Stimulated activated CD4-positive, alpha-beta T cell treated with anti-CD3 and anti-CD28 coated beads, TNF-alpha, amount 100 ng/mL, for 1 hour (primary cell): Measurements from ENCODE around the gene RNPEP.
"Not testable (repeated sequence)": the region's sequence is repeated elsewhere in the genome, so short reads cannot be mapped to it uniquely, and the experiment has no call there.

Experiments
- DNase-seq, 3 donors: peaks; one replicate each; pipeline ENCODE4 v3.0.0-alpha.2; 2020; ENCODE audit warnings: low read depth in 3 of 3, low spot score in 1 of 3

RNPEP gene

DNA sequence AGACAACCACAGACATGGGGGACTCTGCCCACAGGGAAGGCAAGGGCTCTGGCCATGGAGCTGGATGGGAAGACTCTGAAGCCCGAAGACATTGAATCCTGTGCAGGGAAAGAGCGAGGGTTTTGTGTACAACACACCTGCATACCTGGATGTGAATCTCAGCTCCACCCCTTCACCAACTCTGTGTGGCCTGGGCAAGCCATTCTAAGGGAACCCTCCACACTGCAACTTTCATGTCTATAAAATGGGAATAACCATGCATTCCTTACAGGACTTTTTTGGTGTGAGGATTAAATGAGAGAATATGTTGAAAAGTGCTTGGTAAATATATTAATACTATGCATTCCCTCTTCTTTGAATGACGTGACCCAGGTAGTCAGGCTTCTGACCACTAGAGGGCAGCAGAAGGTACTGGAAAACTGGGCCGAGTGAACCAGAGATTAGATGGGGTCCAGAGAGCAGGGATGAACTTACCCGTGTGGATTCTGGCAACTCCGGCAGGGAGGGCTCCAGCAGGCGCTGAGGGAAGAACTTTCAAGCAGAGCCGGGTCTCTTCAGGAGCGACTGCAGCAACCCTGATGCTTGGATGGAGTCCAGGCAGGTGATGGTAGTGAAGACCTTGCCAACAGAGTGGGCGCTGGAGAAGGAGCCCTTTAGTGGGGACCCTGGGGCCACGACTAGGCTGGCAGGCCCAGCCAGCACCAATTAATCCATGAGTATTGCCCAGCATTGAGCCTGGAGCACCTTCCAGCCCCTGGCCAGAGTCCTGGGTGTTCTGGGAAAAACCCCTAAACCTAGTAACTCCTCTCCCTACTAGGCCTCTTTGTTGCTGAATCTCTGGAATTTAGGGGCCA lies 27.1 kb downstream of the RNPEP start:
- DNase-seq: peak; percentile 8 to 27 (median 10)

DNA sequence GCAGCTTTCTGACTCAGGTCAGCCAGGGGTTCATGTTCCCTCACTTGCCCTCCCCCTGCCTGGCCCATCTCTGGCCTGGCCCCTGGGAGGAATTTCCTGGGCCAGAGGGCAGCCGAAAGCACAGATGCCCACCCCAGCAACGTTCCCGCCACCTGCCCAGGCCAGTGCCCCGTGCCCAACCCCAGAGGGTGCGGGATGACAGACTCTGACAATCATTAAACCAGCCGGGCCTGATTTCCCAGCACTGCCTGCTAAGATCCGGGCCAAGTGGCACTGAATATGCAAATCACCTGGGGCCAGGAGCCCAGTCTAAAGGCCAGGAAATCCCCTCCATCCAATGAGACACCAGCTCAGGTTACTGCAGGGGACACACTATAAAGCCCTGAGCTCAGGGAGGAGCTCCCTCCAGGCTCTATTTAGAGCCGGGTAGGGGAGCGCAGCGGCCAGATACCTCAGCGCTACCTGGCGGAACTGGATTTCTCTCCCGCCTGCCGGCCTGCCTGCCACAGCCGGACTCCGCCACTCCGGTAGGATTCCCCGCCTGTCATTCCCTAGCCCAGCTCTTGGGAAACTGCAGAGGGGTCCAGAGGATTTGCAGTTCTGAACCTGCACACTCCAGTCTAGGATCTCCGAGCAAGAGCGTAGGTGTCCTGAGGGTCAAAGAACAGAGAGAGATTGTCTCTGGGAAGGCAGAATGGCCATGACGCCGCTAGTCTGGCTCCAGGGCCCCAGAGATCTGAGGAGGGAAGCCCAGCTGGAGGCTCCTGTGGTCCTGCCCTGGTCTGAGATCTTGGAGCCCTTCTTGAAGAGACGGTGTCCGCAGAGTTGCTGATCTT lies 27.9 kb downstream of the RNPEP start, which contains the start of gene ELF3:
Gene ELF3, plus strand, starts transcription at position 408 of the 836 bp plus-strand sequence. CDS start 550 bp downstream, outside the sequence.
- no peak for DNase-seq

DNA sequence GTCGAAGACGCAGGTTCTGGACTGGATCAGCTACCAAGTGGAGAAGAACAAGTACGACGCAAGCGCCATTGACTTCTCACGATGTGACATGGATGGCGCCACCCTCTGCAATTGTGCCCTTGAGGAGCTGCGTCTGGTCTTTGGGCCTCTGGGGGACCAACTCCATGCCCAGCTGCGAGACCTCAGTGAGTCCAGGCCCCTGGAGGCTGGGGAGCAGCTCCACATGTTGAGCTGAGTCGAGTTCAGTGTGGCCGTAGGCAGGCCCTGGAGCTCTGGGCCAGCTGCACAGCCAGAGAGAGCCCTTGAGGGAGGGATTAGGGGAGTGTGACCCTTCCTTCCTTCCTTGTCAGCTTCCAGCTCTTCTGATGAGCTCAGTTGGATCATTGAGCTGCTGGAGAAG lies 29.5 kb downstream of the RNPEP start:
- DNase-seq: no peak

DNA sequence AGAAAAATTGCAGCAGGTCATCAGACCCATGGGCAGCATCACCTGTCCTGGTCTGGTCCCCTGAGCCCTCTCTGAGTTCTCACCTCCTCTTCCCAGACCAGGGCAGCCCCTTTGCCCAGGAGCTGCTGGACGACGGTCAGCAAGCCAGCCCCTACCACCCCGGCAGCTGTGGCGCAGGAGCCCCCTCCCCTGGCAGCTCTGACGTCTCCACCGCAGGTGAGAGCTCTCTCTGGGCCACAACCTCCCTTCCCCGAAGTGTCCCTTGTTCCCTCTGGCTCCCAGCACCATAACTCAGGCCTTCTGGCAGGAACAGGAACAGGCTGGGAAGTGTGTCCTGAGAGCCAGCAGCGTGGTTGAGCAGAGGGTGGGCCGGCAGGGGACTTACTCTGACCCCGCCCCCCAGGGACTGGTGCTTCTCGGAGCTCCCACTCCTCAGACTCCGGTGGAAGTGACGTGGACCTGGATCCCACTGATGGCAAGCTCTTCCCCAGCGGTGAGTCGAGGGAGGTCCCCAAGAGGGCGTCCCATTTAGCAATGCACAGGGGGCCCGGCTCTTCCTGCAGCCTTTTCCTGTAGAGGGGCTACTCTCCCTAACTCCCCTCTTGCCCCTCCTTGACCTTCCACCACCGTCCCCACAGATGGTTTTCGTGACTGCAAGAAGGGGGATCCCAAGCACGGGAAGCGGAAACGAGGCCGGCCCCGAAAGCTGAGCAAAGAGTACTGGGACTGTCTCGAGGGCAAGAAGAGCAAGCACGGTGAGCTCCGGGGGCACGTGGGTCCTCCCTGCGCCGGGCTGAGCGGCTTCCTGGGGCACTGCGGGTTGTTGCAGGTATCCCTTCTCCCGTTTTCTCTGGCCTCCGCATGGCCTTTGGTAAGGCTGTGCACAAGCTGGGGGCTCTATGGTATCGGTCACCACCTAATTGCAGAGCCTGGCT lies 30.4 kb downstream of the RNPEP start:
- DNase-seq: no peak

DNA sequence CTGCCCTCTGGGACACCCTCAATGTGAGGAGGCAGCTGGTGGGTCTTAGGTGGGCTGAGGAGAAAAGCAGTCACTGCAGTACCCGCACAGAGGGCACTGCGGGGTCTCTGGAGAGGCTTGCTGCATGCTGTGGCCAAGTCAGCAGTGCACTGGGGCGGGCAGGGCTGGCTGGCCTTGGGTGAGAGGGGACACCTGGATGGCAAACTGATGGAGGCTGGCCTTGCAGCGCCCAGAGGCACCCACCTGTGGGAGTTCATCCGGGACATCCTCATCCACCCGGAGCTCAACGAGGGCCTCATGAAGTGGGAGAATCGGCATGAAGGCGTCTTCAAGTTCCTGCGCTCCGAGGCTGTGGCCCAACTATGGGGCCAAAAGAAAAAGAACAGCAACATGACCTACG lies 31.2 kb downstream of the RNPEP start:
- DNase-seq: no peak

DNA sequence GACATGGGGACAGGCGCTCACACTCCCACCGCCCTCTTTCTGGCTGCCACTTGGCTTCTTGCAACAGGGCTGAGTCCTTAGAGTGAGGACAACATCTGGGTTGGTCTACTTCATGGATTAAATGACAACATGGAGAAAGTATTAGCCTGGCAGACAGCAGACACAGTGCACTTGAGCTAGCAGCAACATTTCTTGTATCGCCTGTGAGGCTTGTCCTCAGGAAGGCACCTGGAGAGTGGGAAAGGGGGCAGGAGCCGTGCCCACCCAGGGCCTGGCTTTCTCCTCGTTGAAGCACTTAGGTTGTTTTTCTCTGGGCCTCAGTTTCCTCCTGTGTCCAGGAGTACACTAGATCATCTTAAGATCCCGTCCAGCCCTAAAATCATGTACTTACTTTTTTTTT lies 31.6 kb downstream of the RNPEP start:
- DNase-seq: no peak

DNA sequence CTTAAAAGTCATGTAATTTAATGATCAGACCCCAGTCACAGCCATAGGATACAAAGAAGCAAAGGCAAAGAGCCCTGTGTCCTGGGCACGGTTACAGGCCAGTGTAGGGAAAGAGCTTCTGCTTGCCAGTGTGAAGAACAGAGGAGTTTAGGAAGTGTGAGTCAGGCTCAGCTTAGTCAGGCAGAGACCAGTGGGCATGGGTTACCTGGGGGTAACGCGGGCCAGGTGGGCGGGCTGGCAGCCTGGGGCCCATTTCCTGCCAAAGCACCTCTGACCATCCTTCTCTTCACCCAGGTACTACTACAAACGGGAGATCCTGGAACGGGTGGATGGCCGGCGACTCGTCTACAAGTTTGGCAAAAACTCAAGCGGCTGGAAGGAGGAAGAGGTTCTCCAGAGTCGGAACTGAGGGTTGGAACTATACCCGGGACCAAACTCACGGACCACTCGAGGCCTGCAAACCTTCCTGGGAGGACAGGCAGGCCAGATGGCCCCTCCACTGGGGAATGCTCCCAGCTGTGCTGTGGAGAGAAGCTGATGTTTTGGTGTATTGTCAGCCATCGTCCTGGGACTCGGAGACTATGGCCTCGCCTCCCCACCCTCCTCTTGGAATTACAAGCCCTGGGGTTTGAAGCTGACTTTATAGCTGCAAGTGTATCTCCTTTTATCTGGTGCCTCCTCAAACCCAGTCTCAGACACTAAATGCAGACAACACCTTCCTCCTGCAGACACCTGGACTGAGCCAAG lies 32.6 kb downstream of the RNPEP start:
- DNase-seq: no peak

DNA sequence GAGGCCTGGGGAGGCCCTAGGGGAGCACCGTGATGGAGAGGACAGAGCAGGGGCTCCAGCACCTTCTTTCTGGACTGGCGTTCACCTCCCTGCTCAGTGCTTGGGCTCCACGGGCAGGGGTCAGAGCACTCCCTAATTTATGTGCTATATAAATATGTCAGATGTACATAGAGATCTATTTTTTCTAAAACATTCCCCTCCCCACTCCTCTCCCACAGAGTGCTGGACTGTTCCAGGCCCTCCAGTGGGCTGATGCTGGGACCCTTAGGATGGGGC lies 33.2 kb downstream of the RNPEP start:
- DNase-seq: no peak

DNA sequence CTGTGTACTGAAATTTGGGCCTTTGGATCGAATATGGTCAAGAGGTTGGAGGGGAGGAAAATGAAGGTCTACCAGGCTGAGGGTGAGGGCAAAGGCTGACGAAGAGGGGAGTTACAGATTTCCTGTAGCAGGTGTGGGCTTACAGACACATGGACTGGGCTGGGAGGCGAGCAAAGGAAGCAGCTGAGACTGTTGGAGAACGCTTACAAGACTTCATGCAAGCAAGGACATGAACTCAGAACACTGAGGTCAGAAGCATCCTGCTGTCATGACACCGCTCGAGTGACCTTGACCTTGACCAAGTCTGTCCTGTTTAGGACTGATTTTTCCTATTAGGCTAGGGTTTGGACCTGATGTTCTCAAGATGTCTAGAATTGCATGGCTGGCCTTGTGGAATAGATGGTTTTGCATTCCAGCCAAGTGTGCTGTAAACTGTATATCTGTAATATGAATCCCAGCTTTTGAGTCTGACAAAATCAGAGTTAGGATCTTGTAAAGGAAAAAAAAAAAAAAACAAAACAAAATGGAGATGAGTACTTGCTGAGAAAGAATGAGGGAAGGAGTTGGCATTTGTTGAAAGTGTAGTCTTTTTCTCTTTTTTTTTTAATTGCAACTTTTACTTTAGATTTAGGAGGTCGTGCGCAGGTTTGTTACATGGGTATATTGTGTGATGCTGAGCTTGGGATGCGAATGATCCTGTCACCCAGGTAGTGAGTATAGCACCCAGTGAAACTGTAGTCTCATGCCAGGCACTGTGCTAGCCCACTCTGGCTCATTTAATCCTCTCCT lies 33.8 kb downstream of the RNPEP start:
- no peak for DNase-seq

DNA sequence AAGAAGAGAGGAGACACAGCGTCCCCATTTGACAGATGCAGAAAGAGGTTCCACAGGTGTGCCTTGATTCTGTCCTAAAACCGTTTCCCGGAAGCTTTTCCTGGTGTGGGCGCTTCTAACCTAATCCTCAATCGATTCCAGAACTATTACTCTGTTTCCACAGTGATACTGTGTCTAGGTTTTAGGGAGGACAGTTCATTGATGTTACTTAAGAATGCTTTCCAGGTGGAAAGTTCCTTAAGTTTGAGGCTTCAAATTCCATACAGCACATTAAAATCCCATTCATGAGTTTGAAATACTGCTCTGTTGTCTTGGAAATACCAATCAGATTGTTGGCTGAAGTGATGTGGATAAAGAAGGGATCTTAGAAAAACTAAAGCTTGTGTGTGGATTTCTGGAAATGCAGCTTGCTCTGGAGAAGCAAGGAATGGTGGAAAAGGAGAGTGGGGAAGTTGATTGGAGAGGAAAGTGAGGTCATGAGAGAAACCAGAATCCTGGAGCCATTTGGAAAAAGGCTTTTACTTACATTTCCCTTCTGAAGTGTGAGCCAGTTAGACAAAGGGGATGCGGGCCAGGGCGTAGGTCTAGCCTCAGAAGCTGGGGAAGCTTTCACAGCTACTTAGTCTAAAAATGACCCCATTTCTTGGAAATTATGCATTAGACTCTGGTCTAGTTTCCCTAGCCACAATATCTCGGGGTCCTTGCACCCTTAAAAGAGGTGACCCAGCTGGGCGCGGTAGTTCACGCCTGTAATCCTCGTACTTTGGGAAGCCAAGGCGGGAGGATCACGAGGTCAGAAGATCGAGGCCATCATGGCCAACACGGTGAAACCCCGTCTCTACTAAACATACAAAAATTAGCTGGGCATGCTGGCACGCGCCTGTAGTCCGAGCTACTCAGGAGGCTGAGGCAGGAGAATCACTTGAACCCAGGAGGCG lies 34.6 kb downstream of the RNPEP start:
- no peak for DNase-seq

DNA sequence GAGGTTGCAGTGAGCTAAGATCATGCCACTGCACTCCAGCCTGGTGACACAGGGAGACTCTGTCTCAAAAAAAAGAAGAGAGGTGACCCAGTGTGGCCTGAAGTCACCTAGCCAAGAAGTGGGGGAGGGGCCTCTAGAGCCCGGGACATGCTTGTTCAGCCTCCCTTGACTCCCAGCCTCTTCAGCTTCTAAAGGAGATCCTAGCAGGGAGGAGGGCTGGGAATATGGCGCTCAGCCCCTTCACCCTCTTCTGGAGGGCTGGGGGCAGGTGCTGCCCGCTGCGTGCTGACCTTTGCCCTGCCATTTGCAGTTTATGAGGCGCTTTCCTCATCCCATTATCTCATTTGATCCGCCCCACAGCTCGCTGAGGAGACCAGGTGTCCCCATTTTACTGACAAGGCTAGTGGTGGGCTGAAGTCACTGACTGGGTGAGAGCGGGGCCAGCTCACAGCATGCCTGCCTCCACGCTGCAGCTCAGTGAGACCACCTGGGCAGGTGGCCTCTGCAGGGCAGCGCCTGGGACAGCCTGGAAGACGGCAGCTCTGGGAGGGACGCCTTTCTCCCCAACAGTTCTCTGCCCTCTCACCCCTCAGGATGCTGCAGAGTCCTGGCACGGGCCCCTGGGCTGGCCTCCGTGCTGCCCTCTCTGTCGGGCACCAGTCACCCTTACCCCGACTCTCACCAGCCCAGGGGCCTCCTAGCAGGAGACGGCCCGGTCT lies 35.5 kb downstream of the RNPEP start:
- no peak for DNase-seq

DNA sequence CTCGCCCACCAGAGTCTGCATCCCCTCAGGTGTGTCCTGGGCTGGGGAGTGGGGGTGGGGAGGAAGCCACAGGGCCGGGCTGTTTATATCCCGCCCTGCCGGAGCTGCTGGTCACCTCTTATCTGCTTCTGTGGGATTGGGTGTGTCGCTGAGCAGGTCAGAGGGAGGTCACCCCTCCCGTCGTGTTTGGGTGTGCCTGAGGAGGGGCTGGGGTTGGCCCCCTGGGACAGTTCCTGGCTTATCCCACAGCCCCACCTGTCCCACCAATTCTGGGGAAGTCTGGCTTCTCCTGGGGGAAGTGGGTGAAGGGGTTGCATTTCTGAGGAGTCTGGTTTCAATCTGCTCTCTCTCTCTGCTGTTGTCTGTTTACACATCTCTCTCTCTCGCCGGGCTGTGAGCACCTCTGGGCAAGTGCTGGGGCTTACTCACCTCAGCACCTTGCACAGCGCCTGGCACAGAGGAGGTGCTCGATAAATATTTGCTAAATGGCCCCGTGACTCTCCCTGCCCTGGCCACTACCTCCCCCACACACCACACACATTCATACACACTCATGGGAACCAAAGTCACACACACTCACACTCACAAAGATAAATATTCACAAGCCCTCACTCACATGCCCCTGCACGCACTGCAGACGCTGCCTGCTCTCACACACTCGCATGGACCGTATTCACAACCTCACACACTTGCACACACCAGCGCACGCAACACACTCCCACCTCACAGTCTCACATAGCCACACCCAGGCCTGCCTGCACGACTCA lies 36.2 kb downstream of the RNPEP start:
- DNase-seq: no peak

DNA sequence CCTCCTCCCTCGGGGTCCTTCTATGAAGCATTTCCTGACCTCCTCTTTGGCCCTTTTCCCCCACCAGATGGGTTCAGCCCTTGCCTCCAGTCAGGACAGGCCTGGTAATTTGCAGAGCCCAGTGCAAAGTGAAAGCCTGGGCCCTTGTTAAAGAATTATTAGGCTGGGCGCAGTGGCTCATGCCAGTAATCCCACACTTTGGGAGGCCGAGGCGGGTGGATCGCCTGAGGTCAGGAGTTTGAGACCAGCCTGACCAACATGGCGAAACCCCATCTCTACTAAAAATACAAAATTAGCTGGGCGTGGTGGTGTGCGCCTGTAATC lies 36.7 kb downstream of the RNPEP start:
- not testable (repeated sequence) for DNase-seq

DNA sequence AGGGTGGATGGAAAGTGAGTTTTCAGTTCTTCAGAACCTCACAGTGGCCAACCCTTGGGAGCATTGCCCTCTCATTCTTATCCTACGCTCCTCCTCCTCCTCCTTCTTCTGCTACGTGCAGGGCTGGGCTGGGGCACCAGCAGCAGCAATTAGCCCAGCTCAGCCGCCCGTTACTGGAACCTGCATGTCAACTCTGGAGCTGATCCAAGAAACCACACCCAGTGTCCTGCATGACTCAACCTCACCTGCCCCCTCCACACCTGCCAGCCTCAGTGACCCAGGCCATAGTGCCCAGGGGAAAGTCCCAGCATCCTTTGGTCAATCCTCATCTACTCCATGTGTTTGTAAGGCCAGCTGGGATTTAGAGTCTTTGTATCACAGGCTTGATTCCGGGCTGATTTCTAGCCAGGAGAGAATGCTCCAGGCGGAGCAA lies 40.6 kb downstream of the RNPEP start:
- no peak for DNase-seq

DNA sequence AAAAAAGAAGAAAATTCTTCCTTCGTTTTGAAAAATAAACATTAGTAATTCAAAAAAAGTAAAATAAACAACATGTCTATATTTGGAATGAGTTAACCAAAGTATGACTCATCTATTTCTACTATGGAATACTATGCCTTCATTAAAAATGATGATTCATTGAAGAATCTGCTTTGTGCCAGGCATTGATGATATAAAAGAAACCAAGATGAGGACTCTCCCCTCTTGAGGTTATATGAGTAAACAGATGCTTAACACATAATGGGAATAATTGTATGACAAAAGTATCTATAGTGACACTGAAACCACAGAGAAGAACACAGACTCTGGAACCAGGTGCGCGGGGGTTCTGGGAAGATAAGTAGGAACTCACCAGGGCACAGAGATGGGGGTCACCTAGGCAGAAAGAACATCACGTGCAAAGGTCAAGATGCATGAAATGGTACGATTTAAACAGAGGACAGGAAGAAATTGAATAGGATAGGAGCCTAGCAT lies 46.8 kb downstream of the RNPEP start:
- no peak for DNase-seq

DNA sequence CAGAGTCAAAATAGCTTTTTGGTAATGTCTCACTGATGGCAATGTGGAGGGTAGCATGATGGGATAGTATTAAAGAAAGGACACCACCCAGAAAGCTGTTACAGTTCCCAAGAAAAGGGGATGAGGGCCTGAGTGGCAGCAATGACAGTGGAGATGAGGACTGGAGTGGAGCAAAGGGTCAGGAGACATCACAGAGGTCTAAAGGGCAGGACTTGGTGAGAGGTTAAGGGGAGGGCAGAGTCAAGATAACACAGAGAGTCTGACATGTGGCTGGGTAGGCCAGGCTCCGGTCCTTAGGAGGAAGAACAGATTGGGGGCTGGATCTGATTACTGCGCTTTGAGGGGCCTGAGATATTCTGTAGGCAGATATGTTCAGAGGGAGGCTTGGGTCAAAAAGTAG lies 47.3 kb downstream of the RNPEP start:
- no peak for DNase-seq

DNA sequence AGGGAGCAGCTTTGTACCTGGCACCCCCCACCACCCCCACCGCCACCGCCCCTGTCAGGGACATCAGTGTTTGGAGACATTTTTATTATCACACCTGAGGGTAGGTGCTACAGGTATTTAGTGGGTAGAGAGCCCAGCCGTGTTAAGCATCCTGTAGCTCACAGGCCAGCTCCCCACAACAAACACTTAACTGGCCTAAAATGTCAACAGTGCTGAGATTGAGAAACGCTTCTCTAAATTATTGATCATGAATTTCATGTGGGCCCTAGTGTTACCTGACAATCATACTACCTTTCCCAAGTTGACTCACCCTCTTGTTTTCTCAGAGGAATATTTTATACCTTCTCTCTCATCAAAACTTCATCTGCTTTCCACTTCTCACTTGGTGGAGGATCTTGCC lies 49.3 kb downstream of the RNPEP start:
- no peak for DNase-seq
